C4-2B (cell line): ENCODE results near the gene TMEM120A.

ENCODE experiments used
- H3K27ac ChIP-seq: fragments of 450-650 bp; 2 replicates; pipeline ENCODE4 v1.5.1; 2017
- ZFX ChIP-seq: fragments of 450-650 bp; IDR thresholded peaks from 2 replicates; pipeline ENCODE4 v1.6.1; 2017
- TF ChIP-seq, protein P1 (sequence below): fragments of 450-650 bp; conservative IDR thresholded peaks from 2 replicates; pipeline ENCODE4 v1.5.1; 2017; ENCODE audit warnings: mild to moderate bottlenecking

The TMEM120A gene

DNA sequence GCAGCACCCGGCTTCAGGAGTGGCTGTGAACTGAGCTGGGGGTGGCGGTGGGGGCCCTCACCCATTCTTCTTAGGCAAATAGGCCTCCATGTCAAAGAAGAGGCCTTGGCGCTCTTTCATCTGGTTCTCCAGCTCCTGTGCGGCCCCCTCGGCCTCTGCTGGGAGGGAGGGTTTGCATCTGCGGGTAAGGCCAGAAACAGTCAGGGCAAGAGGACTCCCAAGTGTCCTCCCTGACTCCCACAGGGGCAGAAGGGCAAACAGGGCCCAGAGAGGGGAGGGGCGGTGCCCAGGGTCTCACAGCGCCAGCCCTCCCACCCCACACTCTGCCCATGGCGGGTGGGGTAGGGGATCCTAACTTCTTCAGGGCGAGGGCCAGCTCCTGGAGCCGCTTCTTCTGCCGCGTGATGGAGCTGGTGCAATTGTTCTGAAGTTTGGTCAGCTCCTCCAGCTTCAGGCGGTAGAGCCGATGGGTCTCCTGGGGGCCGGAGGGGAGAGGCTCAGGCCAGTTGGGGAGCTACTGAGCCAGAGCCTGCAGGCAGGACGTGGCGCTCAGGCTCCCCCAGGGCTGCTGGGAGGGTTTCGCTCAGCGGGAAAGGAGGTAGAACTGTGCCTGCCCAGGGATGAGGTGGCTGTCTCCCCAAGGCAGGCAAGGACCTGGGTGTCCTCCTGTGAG, 2.2 kb downstream of the TMEM120A start:
- H3K27ac ChIP-seq = no peak overlapping the region
- TF ChIP-seq ZFX = no peak
- TF ChIP-seq, protein P1, sequence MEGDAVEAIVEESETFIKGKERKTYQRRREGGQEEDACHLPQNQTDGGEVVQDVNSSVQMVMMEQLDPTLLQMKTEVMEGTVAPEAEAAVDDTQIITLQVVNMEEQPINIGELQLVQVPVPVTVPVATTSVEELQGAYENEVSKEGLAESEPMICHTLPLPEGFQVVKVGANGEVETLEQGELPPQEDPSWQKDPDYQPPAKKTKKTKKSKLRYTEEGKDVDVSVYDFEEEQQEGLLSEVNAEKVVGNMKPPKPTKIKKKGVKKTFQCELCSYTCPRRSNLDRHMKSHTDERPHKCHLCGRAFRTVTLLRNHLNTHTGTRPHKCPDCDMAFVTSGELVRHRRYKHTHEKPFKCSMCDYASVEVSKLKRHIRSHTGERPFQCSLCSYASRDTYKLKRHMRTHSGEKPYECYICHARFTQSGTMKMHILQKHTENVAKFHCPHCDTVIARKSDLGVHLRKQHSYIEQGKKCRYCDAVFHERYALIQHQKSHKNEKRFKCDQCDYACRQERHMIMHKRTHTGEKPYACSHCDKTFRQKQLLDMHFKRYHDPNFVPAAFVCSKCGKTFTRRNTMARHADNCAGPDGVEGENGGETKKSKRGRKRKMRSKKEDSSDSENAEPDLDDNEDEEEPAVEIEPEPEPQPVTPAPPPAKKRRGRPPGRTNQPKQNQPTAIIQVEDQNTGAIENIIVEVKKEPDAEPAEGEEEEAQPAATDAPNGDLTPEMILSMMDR = no peak

DNA sequence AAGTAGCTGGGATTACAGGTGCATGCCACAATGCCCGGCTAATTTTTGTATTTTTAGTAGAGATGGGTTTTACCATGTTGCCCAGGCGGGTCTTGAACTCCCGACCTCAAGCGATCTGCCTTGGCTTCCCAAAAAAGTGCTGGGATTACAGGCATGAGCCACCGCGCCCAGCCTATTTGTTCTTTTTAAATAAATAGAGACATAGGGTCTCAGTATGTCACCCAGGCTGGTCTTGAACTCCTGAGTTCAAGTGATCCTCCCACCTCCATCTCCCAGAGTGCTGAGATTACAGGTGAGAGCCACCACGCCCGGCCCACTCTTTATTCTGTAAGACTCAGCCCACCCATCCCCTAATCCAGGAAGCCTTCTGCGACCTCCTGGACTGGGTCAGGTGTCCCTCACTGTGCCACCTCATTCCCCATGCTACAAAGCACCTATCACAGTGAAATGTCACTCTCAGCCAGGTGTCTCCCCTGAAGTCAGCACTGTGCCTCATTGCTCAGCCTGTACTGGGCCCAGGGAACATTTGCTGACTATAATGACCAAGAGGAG, 2.8 kb downstream of the TMEM120A start:
- no peak overlapping the region for H3K27ac ChIP-seq
- TF ChIP-seq, protein P1 = no peak
- TF ChIP-seq ZFX = no peak

DNA sequence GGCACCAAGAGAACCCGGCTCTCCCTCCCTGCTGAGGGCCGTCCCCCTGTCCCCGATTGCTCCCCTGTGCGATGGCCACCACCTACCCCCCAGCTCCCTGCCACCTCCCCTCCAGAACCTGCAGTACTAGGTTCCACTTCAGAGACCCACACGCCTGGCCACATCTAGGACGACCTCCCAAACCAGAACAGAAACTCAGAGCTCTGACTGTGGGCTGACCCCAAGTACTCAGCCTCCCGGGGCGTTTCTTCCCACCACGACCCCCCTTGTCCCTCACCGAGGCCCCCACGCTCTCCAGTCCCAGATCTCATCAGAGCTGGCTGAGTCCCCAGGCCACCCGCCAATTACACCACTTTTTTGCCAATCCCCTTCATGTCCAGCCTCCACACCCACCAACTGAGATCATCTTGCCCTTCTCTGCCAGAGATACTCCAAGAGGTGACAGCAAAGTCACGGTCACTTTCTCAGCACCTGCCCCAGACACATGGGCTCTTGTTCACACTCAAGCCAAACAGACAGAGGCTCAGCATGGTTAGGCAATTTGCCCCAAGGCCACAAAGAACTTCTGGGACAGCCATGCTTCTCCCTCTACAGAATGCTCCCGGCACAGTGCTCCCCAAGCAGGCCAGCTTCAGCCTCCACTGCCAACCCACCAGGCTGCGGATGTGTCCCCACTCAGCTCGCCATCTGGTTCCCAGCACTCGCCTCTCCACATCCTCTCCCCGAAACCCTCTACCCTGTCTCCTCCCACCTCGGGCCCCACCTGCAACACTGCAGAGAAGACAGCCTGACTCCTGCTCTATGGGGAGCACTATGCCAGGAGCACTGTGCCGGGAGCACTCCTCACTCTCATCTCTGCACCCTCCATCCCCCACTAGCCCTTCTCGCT, 4.7 kb downstream of the TMEM120A start:
- TF ChIP-seq ZFX = no peak
- TF ChIP-seq, protein P1 = no peak
- H3K27ac ChIP-seq = no peak overlapping the region

DNA sequence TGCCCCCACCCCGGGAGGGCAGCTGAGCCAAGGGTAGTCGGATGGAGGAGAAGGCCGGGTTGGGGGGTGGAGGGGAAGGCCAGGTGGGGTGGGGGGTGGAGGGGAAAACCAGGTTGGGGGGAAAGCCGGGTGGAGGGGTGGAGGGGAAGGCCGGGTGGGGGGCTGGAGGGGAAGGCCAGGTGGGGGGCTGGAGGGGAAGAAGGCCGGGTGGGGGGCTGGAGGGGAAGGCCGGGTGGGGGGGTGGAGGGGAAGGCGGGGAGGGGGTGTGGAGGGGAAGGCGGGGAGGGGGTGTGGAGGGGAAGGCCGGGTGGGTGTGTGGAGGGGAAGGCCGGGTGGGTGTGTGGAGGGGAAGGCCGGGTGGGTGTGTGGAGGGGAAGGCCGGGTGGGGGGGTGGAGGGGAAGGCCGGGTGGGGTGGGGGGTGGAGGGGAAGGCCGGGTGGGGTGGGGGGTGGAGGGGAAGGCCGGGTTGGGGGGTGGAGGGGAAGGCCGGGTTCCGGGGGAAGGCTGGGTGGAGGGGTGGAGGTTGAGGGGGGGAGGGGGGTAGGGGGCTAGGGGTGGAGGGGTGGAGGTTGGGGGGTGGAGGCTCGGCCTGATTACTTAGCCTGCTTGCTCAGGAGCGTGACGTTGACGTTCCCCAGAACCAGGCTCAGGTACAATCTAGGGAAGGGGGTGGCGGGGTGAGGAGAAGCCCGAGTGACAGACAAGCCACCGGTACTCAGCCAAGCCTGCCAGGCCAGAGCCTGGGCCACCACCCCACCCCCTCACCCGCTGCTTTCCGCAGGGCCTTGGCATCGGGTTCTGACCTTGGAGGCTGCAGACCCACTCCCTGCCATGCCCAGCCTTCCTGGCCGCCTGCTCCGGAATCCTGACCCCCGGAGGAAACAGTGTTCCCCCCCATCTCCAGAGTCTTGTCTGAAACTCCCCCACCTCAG, 5.6 kb downstream of the TMEM120A start:
- no peak overlapping the region for H3K27ac ChIP-seq
- TF ChIP-seq, protein P1 = no peak
- no peak for TF ChIP-seq ZFX

DNA sequence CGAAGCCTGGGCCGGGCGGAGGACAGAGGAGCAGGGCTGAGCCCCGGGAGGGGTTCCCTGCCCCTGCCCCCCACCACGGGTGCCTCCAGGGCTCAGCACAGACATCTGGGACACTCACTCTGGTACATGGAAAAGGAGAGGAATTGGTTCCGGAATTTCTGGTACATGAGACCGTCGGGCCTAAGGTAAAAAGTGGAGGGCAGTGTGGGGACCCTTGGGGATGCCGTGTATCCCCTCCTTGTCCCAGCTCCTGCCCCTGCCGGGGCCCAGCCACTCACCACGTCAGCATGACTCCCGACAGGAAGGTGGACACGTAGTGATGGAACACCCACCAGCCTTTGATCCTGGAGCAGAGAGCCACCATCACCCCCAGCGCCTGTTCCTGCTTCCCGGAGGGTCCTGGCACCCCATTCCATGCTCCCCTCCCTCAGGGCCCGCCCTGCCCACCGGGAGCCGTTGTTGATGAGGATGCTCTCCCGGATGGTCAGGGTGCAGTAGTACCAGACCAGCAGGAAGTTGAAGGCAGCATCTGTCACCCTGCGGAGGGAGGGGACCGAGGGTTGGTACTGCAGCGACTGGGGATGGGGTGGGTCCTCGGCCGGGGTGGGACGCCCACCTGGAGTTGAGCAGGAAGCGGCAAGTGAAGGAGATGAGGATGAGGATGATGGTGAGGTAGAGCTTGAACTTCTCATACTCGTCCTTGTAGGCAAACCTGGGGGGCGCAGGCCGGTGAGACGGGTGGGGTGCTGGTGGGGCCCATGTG, 6.4 kb downstream of the TMEM120A start:
- H3K27ac ChIP-seq = no peak overlapping the region
- TF ChIP-seq ZFX = no peak
- TF ChIP-seq, protein P1 = no peak

DNA sequence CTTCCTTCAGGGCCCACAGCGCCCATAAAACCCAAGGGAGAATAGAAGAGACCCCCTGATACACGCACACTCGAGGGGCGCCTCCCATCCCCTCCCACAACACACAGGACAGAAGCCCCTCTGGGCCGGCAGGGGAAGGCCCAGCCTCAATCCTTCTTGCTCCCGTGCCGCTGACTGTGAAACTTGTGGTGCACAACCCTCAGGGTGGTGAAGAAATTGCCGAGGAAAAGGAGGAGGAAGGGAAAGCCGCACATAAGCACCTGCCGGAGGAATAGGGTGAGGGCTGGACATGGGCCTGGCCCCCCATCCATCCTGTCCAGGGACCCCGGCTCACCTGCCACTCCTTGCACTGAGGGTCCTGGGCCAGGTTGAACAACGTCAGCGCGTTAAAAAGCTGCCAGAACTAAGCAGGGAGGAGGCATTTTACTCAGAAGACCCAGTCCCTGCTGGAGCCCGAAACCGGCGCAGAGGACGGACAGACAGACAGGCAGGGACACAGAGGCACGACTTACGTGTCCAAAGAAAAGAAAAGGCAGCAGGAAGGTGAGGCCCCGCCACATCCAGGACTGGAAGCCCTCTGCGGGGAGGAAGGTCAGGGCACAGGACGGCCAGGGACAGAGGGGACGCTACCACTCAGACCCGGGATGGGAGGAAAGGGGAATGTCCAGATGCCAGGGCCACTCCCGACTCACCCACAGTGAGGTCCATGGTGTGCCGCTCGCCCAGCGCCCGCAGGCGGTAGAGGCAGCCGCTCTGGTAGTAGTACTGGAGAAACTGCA, 7.2 kb downstream of the TMEM120A start:
- no peak for TF ChIP-seq ZFX
- no peak overlapping the region for H3K27ac ChIP-seq
